HL-60/S4 treated with retinoic acid at 250 ng/mL for 4 days and 3 days (cell line): Measurements from ENCODE around the gene SYT11.

ENCODE experiments used
- in situ Hi-C: fragments of 300-500 bp; cut with MboI; formaldehyde crosslinking; loops from 2 replicates; pipeline ENCODE4 v1.7.0; 2022; ENCODE audit warnings: low sequenced_read_pairs

The SYT11 gene

DNA sequence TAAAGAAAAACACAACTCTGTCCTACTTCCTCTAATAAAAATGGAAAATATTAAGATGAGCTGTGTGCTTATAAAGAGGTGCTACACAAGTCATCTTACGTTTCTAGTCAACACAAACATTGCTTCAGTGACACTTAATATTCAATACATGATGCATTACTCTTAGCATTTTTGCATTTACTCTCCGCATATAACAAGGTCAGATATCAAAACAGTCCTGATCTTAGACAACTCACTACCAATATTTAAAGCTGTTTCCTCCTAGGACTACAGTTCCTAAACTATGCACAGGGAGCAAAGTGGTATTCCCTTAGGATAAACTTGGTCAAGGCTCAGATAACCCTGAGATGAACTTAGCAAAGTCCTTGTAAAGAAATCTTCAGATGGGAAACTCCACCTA lies 39.5 kb downstream of the SYT11 start:
- in situ Hi-C loops, result no loop called here

DNA sequence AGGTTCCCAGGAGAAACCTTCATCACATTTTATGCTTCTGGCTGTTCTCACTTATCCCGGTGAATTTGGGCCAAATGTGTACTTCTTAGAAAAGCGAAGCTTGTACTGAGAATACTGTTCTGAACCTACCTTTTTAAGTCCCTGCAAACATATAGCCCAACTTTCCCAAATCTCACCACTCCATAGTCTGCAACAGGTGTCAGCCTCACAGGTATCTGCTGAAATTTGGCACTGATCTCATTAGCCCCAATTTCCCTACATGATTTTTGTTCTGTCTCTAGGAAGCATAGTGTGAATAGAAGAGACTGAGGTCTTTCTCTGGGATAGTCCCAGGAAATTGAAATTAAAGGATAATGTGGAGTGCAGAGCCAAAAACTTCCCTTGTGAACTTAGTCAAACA lies 40.3 kb downstream of the SYT11 start:
- in situ Hi-C loops, result no loop called here

DNA sequence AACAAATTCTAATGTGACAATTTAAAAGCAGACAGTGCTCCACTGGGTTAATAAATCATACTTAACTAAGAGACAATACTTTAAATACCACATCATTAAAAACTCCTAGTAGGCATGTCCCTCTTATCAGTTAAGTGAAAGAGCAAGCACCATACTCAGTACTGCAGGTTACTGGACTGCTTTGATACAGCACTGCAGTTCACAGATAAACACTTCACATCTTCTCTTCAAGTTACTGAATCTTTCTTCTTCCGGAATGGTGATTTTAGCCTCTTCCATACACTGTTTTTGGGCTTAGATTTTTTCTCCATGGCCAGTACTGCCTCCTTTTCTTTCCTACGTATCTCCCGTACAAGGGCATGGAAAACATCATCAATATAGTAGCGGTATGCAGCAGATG lies 40.8 kb downstream of the SYT11 start:
- in situ Hi-C loops, result no loop called here

DNA sequence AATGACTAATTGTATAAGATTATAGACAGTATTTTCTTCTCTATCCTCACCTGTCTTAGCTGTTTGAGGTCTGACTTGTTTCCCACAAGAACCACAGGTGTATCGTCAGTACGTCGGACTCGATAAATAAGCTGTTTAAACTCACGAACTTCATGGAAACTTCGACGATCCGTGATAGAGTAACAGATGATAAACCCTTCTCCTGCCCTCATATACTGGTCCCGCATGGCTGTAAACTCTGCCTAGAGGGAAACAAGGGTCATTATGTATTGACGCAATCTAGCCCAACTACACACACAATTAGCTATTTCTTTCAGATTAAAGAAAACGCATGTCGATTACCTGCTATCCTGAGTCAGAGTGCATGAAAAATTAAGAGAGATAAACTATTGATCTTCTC lies 44.9 kb downstream of the SYT11 start:
- in situ Hi-C loops, result no loop called here

DNA sequence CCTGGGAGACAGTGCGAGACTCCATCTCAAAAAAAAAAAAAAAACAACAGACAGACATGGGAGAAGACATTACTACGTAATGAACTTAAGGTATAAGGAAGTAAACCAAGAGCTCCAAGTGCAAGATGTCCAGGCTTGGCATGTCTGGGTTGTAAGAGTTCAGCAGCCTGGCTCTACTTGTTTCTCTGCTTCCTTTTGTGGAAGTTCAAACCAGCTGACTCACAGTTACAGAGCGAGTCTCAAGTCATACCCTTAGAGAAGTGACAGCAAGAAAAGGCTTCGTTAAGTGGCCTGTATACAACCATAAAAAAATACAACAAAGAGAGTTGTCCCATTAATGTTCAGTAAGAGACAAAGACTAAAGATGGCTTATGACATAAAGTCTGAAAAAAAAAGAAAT lies 50.5 kb downstream of the SYT11 start:
- in situ Hi-C loops, result no loop called here

DNA sequence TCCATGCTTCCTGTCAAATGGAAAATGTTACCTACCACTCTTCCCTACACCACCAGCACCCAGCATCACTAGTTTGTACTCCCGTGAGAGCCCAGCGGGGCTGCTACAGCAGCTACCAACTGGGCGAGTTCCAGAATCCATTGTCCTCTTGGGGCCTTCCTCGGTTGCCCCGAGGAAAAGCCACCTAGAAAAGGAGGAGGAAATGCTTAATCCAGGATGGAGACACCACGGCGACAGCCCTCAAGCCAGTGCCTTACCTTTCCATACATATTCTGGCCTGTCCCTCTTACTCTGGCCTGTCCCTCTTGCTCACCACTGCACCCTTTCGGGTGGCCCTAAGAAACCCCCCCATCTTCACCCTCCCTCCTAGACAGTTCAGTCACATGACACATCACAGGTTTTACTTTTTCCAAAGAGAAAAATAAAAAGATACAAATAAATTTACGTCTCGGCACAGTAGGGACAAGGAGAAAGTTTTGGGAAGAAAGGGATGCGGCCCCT lies 51.3 kb downstream of the SYT11 start:
- in situ Hi-C loops, result no loop called here

DNA sequence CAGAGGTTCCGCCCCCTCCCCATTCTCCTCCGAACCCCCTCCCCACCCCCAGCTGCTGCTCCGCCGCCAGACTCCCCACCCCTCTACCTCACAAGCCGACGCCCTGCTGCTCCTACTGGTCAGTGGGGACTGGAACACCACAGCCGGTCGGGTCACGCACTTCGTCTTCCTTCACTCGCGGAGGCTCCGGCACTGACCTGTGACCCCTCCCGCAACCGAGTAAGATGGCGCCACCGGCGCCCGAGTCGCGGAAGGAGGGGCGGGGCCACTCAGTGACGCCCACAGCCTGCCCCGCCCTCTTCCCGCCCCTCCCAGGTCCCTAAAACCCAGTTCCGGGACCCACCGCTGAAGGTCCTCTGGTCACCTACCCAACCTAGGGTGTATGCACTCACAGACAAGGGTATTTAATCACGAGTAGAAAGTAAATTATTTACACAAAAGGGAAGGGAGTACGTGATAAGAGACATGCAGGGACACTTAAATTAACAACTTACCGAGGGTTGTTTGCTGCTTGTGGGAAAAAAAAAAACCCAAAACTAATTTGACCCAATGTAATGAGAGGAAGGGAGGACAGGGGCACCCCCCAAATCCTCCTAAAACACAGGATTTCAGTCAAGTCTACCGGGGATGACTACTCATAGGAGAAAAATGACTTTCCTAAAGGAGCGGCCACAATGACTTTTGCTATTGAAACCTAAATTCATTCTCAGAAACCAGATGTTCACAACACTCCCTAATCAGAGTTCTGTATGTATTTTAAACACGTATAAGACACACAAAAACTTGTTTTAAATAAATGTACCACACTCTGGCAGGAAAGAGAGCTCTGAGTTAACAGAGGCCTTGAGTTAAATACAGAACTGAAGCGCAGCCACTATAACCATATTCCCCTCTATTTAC lies 52.0 kb downstream of the SYT11 start, which contains the start of gene RIT1:
RIT1 (minus strand) TSS at position 194 of the 900 bp plus-strand sequence. CDS start 588 bp downstream, outside the sequence.
- in situ Hi-C loops, result no loop called here

DNA sequence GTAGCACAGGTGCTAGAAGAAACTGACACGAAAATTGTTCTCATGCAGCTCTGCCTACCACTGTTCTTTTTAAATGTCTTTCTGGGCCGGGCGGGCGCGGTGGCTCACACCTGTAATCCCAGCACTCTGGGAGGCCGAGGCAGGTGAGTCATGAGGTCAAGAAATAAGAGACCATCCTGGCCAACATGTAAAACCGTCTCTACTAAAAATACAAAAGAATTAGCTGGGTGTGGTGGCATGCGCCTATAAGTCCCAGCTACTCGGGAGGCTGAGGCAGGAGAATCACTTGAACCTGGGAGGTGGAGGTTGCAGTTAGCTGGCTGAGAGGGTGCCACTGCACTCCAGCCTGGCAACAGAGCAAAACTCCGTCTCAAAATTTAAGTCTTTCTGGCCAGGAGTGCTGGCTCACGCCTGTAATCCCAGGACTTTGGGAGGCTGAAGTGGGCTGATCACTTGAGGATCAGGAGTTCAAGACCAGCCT lies 52.7 kb downstream of the SYT11 start:
- in situ Hi-C loops, result no loop called here

DNA sequence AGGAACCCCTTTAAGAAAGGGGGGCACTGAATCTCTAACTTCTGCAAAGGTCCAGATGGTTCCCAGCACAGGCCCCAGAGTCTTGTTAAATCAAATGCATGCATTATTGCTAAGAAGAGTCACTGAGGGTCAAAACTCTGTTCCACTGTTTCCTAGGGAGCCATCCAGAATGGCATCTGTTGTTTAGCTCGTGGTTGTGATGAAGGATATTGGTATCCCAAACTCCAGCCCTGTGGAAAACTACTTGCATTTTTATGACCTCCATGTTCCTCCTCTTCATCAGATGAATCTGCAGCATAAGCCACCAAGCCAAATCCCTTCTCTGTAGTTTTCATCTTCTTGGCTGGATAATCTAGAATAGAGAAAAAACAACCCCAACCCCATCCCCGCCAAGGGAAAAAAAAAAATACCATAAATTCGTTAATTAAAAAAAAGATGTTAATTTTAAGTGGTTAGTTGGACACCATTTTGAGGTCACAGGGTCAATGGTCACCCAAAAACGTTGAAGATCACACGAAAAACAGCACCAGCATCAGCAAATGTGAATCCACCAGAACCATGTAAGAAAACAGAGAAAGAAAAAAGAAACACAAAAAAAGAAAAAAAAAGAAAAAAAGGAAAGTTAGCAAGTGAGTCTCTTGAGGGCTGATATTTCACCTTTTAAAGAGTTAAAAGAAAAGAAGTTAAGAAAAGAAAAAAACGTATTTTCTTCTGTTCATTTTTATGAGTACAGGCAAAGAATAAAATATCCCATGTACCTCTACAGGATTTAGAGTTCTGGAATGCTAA lies 54.8 kb downstream of the SYT11 start:
- in situ Hi-C loops, result no loop called here

DNA sequence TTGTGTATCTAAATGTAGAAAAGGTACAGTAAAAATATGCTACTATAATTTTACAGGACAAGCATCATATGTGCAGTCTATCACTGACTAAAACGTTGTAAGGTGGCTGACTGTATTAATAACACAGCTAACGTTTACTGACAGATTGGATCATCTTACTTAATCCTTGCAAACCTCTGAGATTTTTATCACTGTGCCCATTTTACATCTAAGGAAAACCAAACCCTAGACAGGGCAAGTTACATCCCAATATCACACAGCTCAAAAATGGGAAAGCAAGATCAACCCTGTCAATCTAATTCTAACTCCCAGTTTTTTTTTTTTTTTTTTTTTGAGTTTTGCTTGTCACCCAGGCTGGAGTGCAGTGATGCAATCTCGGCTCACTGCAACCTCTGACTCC lies 59.3 kb downstream of the SYT11 start:
- in situ Hi-C loops, result no loop called here

DNA sequence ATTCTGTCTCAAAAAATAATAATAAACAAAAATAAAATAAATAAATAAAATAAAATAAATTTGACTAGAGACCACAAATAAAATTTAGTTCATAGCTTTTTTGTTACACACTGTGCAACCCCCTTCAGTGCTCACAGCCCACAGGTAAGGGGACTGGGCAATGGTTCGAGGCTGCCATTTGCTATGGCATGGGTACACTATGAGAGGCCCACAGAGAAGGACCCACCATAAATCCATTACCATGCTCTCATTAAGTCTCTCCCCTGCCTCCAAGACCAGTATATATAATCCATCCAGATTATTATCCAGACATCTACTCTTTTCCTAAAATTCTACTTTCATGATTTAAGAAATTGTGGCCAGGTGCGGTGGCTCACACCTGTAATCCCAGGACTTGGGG lies 60.4 kb downstream of the SYT11 start:
- in situ Hi-C loops, result no loop called here

DNA sequence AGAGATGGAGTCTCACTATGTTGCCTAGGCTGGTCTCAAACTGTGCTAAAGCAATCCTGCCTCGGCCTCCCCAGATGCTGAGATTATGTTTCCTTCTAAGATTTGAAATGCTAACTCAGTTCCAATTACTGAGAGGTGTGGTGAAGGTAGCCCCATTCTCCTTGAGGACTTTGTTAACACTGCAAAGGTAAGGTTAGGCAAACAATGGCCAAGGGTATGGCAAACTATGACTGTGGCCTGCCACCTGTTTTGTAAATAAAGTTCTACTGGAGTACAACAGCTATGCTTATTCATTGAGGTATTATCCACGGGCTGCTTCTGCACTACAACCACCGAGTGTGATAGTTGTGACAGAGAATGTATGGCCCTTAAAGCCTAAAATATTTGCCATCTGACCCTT lies 61.4 kb downstream of the SYT11 start:
- in situ Hi-C loops, result no loop called here

DNA sequence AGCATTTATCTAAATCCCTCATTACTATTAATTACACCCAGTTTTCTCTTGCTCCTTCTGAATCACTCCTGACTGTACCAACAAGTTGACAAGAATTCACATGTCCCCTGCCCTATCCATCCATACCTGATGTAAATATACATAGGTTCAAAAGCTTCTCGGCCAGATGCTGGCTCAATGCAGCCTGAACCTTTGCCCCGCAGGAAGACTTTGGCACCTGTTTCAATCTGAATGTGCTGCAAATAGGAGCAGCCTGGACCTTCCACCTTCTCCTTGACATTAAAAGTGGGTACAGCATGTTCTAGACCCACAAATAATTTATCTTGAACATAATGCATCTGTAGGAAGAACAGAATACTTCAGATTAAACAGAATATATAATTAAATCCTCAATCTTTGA lies 66.1 kb downstream of the SYT11 start:
- in situ Hi-C loops, result no loop called here

DNA sequence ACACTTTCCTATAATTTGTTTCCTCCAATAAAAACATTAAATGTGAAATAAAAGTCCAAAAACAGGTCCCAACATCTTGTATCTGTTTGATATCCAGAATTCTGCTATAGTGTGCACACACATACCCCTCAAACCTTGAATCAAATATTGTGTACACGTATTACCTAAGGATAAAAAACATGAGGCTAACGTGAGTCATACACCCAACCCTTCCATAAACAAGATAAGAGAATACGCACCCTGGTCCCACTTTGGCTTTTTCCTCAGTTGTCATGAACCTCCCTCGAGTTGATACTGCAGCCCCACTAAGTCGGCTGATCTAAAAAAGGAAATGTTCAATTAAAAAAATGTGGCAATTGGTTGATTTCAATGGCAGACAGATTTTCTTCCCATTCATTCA lies 69.7 kb downstream of the SYT11 start:
- in situ Hi-C loops, result no loop called here

DNA sequence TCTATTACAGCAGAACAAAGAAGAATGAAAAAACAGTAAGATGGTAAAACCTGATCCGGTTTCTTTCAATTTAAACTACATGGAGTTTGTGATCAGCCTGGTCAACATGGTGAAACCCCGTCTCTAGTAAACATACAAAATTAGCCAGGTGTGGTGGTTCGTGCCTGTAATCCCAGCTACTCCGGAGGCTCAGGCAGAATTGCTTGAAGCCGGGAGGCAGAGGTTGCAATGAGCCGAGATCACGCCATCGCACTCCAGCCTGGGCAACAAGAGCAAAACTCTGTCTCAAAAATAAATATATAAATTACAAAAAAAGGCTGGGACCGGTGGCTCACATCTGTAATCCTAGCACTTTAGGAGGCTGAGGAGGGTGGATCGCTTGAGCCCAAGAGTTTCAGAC lies 71.4 kb downstream of the SYT11 start:
- in situ Hi-C loops, result loop anchor here (10.0 kb wide), 1 partner anchor 134 kb away; the partner anchor contains the start of gene RAB25

DNA sequence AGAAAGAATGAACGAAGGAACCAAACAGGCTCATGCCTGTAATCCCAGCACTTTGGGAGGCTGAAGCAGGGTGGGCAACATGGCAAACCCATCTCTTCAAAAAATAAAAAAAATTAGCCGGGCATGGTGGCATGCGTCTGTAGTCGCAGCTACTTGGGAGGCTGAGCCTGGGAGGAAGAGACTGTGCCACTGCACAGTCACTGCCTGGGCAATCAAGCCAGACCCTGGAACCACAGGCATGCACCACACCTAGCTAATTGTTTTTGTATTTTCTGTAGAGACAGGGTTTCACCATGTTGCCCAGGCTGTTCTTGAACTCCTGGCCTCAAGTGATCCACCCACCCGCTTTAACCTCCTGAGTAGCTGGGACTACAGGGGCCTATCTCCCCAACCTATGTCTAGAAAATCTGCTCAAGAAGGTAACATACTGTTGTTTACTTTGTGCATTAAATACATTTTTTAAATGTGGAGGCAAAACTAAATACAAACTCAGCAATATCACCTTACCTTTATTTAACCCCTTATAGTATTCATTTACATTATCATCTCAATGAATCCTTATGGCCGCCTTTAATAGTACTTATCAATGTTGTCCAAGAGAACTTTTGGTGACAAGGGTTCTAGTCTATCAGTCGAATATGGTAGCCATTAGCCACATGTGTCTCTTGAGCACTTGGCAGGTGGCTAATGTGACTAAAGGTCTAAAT lies 72.1 kb downstream of the SYT11 start:
- in situ Hi-C loops, result loop anchor here (10.0 kb wide), 1 partner anchor 133 kb away; the partner anchor contains the start of gene RAB25

DNA sequence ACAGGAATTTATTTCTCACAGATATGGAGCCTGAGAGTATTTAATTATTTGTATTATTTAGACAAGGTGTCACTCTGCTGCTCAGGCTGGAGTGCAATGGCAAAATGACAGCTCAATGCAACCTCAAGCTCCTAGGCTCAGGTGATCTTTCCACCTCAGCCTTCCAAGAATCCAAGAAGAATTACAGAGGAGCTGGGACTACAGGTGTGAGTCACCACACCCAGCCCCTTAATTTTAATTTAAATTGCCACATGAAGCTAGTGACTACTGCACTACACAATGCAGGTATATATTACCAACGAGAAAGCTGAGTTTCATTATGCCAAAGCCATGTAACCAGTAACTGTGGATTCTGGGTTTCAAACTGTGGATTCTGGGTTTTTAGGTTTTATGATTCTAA lies 72.7 kb downstream of the SYT11 start:
- in situ Hi-C loops, result loop anchor here (10.0 kb wide), 1 partner anchor 133 kb away; the partner anchor contains the start of gene RAB25

DNA sequence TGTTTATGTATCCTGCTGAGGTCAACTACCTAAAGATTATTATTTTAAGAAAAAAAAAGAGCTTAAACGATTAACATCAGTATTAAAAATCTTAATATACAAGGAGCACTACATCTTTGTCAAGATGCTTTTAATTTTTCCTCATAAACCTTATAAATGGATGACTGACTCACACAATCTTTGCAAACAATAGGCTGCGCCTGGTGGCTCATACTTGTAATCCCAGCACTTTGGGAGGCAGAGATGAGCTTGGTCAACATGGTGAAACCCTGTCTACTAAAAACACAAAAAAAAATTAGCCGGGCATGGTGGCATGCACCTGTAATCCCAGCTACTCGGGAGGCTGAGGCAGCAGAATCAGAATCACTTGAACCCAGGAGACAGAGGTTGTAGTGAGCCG lies 73.1 kb downstream of the SYT11 start:
- in situ Hi-C loops, result loop anchor here (10.0 kb wide), 1 partner anchor 132 kb away; the partner anchor contains the start of gene RAB25

DNA sequence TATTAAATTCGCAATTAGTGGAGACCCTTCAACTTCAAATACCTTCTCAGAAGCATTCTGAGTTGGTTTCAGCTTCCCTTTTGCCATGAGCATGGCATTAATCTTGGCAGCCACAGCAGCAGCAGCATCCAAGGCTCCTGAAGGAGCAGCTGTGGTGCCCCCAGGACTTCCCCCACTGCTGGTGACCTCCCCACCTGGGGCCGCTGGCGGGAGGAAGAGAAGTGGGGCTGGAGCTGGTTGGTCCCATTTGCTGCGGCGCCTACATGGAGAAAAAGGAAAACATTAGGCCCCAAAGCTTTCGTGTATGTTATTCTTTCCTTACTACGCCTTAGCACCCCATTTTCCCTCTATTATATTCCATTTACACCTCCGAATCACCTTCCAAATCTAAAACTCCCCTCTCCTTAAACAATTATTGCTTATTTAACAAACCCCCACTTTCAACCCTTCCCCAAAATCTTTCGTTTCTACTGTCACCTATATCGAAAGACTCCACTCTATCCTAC lies 74.3 kb downstream of the SYT11 start:
- in situ Hi-C loops, result loop anchor here (10.0 kb wide), 1 partner anchor 131 kb away; the partner anchor contains the start of gene RAB25
